ENCODE data around the gene SETD6. TPM values are rescaled to one million over a fixed set of nuclear protein-coding genes. Genes with fewer than 3 reads are reported as not detected.
A peak's percentile ranks its signal among the peaks of the same experiment; 100 is the strongest.

The SETD6 gene
- total and polyA plus RNA-seq, 2 of the 13 experiments (the other 11 are each of a cell fraction or from before 2014, with no cell fraction given): 24.0 to 25.7 TPM

DNA sequence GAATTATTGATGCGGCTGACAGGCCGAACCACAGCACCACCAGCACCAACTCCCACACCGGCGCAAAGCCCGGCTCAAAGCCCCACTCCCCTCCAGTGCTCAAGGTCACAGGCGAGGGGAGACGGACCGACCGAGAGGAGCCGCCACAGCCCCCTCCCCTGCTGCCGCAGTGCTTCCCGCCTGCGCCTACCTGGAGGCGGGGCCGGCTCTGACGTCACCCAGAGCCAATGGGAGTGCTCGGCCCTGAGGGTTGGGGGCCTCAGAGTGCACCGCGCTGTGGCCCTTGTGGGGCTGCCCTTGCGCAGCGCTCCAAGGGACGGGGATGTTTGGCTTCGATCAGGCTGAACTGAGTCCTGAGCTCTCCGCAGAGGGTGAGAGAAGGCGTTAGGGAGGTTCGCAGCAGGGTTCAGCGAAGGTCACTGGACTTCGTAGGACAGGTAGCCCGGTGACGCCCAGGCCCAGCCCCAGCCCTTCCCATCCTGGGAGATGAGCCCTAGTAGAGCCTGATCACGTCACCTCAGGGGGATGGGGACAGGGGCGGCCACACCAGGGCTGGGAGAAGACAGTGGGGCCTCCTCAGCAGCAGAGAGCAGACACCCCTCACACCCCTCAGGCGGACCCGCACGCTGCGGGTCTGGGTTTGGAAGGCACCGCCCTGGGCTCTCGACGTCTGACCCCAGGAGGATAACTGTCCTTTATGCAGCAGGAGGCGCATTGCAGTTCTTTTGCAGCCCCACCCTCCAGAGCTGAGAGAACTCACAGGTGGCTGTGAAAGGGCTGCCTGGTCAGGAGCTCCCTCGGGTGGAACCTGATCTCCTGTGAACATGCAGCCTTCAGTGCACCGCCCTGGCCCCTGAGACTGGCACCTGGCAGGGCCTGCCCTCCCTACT is 13.8 kb upstream of the SETD6 start (continued):
- TF ChIP-seq ZNF607 (CRISPR knock-in tag; IDR thresholded peaks at IDR 0.05; ENCODE audit: borderline replicate concordance) (0 out of 2 replicates have a peak, but pooled peaks have one; percentile 15), ATRX (CRISPR knock-in tag; IDR thresholded peaks at IDR 0.05; ENCODE audit: borderline replicate concordance) (no peak), SKIL (CRISPR knock-in tag; IDR thresholded peaks at IDR 0.05; ENCODE audit: borderline replicate concordance) (0 out of 2 replicates have a peak, but pooled peaks have one; percentile 34), AGO1 (IDR thresholded peaks at IDR 0.05; ENCODE audit: low read depth, low read length, poor library complexity, severe bottlenecking) (peak; percentile 23), ZNF746 (CRISPR knock-in tag; IDR thresholded peaks at IDR 0.05) (no peak), YEATS4 (CRISPR knock-in tag; IDR thresholded peaks at IDR 0.05; ENCODE audit: borderline replicate concordance) (no peak), LCORL (IDR thresholded peaks at IDR 0.05) (no peak), LCORL (CRISPR knock-in tag; IDR thresholded peaks at IDR 0.05) (no peak), SMYD3 (CRISPR knock-in tag; IDR thresholded peaks at IDR 0.05) (no peak), NONO (IDR thresholded peaks at IDR 0.05) (no peak), NONO (CRISPR knock-in tag; conservative IDR thresholded peaks at IDR 0.05) (0 out of 2 replicates have a peak, but pooled peaks have one; percentile 35), HOXA9 (CRISPR knock-in tag; IDR thresholded peaks at IDR 0.05; ENCODE audit: borderline replicate concordance) (no peak), ZNF501 (CRISPR knock-in tag; IDR thresholded peaks at IDR 0.05) (peak; percentile 64; the same call in 1 of the 2 replicates), SATB2 (CRISPR knock-in tag; IDR thresholded peaks at IDR 0.05) (no peak), ZNF749 (CRISPR knock-in tag; IDR thresholded peaks at IDR 0.05; ENCODE audit: borderline replicate concordance) (no peak), RELA (CRISPR knock-in tag; IDR thresholded peaks at IDR 0.05) (no peak), GATAD2A (CRISPR knock-in tag; IDR thresholded peaks at IDR 0.05) (no peak; the same call in 1 of the 2 replicates), ZNF788 (CRISPR knock-in tag; IDR thresholded peaks at IDR 0.05; ENCODE audit: borderline replicate concordance) (no peak), RFX3 (CRISPR knock-in tag; IDR thresholded peaks at IDR 0.05) (no peak), ZNF281 (CRISPR knock-in tag; IDR thresholded peaks at IDR 0.05; ENCODE audit: borderline replicate concordance) (no peak), HCFC1 (IDR thresholded peaks at IDR 0.05; ENCODE audit: low read depth, low read length) (no peak)
- TF ChIP-seq, protein P1, sequence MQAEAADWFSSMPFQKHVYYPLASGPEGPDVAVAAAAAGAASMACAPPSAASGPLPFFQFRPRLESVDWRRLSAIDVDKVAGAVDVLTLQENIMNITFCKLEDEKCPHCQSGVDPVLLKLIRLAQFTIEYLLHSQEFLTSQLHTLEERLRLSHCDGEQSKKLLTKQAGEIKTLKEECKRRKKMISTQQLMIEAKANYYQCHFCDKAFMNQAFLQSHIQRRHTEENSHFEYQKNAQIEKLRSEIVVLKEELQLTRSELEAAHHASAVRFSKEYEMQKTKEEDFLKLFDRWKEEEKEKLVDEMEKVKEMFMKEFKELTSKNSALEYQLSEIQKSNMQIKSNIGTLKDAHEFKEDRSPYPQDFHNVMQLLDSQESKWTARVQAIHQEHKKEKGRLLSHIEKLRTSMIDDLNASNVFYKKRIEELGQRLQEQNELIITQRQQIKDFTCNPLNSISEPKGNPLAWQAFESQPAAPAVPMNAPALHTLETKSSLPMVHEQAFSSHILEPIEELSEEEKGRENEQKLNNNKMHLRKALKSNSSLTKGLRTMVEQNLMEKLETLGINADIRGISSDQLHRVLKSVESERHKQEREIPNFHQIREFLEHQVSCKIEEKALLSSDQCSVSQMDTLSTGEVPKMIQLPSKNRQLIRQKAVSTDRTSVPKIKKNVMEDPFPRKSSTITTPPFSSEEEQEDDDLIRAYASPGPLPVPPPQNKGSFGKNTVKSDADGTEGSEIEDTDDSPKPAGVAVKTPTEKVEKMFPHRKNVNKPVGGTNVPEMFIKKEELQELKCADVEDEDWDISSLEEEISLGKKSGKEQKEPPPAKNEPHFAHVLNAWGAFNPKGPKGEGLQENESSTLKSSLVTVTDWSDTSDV (CRISPR knock-in tag; IDR thresholded peaks at IDR 0.05): 0 out of 2 replicates have a peak, but pooled peaks have one; percentile 72

All from HepG2 (cell line).